Heart left ventricle (tissue), 13 donors: ENCODE results near the gene TSPAN7.

Experiments used
- POLR2A ChIP-seq, 2 donors: fragments of 450-650 bp; IDR thresholded peaks; one replicate each; pipeline ENCODE4 v1.6.1; 2017; ENCODE audit warnings: antibody characterized with exemption in 2 of 2, mild to moderate bottlenecking in 2 of 2, moderate library complexity in 2 of 2
- TF ChIP-seq, protein P1 (sequence below), 12 donors: fragments of 200-600 bp; sonication (generic) in 4 of 12; IDR thresholded peaks; one replicate each; pipeline versions ENCODE4 v1.5.0 to v1.8.0; 2018 to 2022; ENCODE audit warnings: antibody characterized with exemption in 12 of 12, mild to moderate bottlenecking in 5 of 12
- donor health status: ischemic (EF 13 %, LVEDD 7.1; RV severe dilation, severe dysfunction).
- donor health status: DM: no; HTN: yes; CAD: no.
- donor health status: DM: no; HTN: no; CAD: no.
- donor health status: ischemic (EF 25% LVEDD 6.9; RV normal size, moderate dysfunction).
- donor health status: ischemic (EF 25% LVEDD 5.7; RV mildly dilated, moderate dysfunction).
- donor health status: ischemic (EF 35%, LVEDD 5.7; RV mildly dilated, moderate dysfunction).
- donor health status: nonischemic (EF 11% LVEDD 7.7; RV severe dilation, severe dysfunction).
- donor health status: DM: yes; HTN: yes; CAD: no.
- donor health status: PGD.
- donor health status: ischemic (EF 29% LVEDD 5.4; RV normal size, mild dysfunction).
- donor health status: nonischemic (EF 23%, LVEDD 6.1; RV moderate dilation, normal function).

DNA sequence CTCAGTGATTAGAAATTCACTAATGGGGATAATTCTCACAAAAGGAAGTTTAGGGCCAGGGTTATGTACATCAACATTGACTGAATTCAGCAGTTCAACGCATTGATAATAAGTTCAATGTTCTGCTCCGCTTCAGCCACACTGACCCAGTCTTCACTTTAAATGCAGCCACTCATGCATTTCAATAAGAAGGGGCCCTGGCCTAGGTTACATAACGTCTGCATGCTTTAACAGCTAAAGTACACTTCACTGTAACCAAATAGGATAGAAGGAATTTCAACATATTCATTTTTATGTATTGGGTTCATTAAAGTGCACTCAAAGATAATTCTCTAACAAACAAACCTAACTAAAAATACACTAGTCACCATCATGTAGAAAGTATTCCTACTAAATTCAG, 12.8 kb upstream of the TSPAN7 start:
- TF ChIP-seq, protein P1, sequence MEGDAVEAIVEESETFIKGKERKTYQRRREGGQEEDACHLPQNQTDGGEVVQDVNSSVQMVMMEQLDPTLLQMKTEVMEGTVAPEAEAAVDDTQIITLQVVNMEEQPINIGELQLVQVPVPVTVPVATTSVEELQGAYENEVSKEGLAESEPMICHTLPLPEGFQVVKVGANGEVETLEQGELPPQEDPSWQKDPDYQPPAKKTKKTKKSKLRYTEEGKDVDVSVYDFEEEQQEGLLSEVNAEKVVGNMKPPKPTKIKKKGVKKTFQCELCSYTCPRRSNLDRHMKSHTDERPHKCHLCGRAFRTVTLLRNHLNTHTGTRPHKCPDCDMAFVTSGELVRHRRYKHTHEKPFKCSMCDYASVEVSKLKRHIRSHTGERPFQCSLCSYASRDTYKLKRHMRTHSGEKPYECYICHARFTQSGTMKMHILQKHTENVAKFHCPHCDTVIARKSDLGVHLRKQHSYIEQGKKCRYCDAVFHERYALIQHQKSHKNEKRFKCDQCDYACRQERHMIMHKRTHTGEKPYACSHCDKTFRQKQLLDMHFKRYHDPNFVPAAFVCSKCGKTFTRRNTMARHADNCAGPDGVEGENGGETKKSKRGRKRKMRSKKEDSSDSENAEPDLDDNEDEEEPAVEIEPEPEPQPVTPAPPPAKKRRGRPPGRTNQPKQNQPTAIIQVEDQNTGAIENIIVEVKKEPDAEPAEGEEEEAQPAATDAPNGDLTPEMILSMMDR (IDR thresholded peaks at IDR 0.05) = no peak
- TF ChIP-seq POLR2A (IDR thresholded peaks at IDR 0.05) = no peak
